Calu3 (cell line): ENCODE data around the gene ANGPTL2. TPM values are rescaled to one million over a fixed set of nuclear protein-coding genes. Genes with fewer than 3 reads are reported as not detected.

Experiments used
- BruUV-seq: library from RNA; stranded (reverse); fragments of 400-500 nt; replicated peaks from 2 replicates; lab custom pipeline; 2021; lab: Mats Ljungman, UMichigan
- CTCF ChIA-PET: fragments of 300-600 bp; sonication (Branson Sonifier 250); formaldehyde crosslinking; loops from one replicate; lab custom pipeline; 2022; ENCODE audit warnings: antibody characterized with exemption; lab: Charles Lee
- DNase-seq: peaks from one replicate; pipeline ENCODE4 v3.0.0; 2022
- H3K27ac Mint-ChIP-seq: one replicate; pipeline ENCODE4 v1.8.0; 2022; ENCODE audit warnings: mixed read lengths; ENCODE audit not compliant: unreplicated experiment
- H3K27me3 Mint-ChIP-seq: one replicate; pipeline ENCODE4 v1.8.0; 2022; ENCODE audit warnings: mixed read lengths; ENCODE audit not compliant: unreplicated experiment
- H3K36me3 Mint-ChIP-seq: one replicate; pipeline ENCODE4 v1.8.0; 2022; ENCODE audit warnings: mild to moderate bottlenecking, moderate library complexity, mixed read lengths; ENCODE audit not compliant: insufficient read depth, unreplicated experiment
- H3K4me1 Mint-ChIP-seq: one replicate; pipeline ENCODE4 v1.8.0; 2022; ENCODE audit warnings: mild to moderate bottlenecking, low read depth, mixed read lengths; ENCODE audit not compliant: unreplicated experiment
- H3K4me3 Mint-ChIP-seq: one replicate; pipeline ENCODE4 v1.8.0; 2022; ENCODE audit warnings: mild to moderate bottlenecking, low read depth, moderate library complexity, mixed read lengths; ENCODE audit not compliant: unreplicated experiment
- H3K9me3 Mint-ChIP-seq: one replicate; pipeline ENCODE4 v1.8.0; 2022; ENCODE audit warnings: low read depth, mixed read lengths; ENCODE audit not compliant: unreplicated experiment
- intact Hi-C: fragments of 100-400 bp; cut with micrococcal nuclease; formaldehyde crosslinking; loops from one replicate; pipeline ENCODE4 v1.10.0; 2022; ENCODE audit not compliant: unreplicated experiment
- total RNA-seq: library from RNA; stranded (reverse); gene quantifications from 2 replicates; pipeline ENCODE4 v1.2.3, GENCODE V29; 2022
- TF ChIP-seq, protein P1 (sequence below): fragments of 200-600 bp; IDR thresholded peaks from one replicate; pipeline ENCODE4 v1.8.0; 2022; ENCODE audit warnings: antibody characterized with exemption; ENCODE audit not compliant: unreplicated experiment

The ANGPTL2 gene
- total RNA-seq, 1 experiment from 2014 or later: not detected

DNA sequence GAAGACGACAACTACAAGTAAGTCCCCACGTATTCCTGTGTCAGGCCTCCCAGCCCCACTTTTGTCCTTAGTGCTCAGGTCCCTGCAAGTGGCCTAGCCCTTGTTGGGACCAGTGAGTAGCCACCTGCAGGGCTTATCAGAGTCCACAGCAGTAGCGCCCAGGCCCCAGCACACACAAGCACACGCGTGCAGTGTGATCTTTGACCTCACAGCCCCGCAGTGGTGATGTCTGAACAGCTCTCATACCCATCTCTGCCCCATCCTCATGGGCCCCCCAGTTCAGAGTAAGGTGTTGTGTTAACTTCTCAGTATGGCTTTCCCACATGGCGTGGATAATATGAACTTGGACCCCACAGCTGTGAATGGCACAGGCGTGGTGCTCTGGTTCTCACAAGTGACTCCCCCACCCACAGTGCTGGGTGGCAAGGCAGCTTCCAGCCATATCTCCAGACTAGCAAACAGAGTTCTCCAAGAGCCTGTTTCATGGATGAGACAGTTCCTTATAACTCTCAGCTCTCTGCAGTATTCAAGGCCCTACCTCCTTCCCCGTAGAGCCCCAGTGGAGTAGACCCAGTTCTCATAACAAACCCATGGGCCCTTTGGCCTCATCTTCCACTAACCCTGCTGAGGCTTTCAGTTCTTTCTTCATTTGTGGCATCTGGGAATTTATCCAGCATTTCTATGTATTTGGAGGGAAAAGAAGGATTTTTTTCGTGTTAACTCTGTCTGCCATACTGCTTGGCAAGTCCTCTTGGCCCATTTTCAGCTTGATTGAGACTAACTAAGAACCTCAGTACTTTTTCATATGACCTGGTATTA, 46.5 kb upstream of the ANGPTL2 start:
- Mint-ChIP-seq H3K36me3 (no peaks in the 10 kb centered on the region), H3K4me3 (no peak overlapping the region), H3K27me3 (no peaks in the 10 kb centered on the region), H3K9me3 (no peaks in the 10 kb centered on the region), H3K4me1 (no peaks in the 10 kb centered on the region), H3K27ac (no peak overlapping the region)
- TF ChIP-seq, protein P1, sequence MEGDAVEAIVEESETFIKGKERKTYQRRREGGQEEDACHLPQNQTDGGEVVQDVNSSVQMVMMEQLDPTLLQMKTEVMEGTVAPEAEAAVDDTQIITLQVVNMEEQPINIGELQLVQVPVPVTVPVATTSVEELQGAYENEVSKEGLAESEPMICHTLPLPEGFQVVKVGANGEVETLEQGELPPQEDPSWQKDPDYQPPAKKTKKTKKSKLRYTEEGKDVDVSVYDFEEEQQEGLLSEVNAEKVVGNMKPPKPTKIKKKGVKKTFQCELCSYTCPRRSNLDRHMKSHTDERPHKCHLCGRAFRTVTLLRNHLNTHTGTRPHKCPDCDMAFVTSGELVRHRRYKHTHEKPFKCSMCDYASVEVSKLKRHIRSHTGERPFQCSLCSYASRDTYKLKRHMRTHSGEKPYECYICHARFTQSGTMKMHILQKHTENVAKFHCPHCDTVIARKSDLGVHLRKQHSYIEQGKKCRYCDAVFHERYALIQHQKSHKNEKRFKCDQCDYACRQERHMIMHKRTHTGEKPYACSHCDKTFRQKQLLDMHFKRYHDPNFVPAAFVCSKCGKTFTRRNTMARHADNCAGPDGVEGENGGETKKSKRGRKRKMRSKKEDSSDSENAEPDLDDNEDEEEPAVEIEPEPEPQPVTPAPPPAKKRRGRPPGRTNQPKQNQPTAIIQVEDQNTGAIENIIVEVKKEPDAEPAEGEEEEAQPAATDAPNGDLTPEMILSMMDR: no peak
- intact Hi-C loops: no loop called here
- DNase-seq: no peak
- CTCF ChIA-PET: no interaction called here
- BruUV-seq: no TSS peak

DNA sequence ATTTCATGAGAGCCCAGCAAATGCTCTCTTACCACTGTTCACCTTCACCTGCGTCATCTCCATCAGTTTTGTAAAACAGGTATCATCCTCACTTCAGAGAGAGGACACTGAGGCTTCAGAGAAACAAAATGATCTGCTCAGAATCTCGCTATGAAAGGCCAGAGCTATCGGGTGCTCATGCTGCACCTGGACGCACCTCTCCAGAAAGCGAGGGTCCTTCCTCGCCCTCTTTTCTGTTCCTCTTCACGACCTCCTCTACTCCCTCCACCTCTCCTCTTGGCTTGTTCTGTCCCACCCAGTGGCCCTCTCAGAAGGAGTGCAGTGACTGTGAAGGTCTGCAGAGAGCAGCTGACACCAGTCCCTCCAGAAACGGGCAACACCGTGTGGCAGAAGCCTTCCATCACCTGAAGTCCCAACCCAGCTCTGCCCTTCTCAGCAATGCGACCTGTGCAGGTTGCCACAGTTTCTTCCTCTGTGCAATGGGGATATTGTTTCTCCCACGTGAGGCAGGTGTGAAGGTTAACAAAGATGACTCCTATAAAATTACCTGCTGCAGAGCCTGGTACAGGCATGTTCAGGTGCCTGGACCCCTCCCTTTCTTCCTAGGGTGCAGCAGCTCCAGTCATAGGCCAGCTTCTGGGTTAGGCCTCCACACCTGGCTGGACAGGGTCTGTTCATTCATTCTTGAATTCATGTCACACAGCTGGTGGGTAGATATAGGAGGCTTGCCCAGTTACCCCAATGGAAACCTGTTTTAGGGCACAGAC, 45.3 kb upstream of the ANGPTL2 start:
- TF ChIP-seq, protein P1: no peak
- CTCF ChIA-PET: no interaction called here
- BruUV-seq: no TSS peak

DNA sequence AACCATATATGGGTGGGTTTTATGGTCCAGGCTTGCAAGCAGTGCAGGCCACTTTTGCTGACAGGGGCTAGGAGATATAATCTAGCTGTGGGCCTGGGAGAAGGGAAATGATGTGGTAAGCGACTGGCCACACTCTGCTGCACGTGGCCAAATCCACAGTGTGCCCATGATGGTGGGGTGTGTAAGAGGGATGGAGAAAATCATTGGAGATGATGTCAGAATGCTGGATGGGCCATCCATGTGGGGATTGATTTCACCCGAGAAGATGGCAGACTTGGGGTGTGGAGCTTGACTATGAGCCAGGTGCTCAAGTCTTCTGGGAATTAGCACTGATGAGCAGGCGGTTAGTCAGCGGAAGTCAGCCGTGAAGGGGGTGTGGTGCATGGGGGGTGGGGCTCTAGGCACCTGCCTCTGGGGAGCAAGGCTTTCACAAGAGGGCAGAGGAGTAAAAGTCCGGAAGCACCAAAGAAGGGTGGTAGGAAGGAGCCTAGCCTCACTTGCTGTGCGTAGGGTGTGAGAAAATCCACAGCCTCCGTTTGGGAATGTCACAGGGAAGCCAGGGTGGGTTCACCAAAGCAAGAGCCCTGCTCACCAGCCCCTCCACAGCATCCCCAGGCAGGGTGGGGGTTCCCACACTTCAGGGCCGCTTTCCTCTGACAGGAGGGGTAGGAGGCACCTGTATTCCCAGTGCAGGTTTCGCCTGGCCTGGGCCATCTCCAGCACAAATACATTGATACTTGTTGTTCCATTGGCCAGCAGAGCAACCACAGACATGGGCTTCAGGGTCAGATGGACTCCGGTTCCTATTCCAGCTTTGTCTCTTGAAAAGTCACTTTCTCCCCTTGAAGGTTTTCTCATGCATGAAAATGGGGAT, 44.5 kb upstream of the ANGPTL2 start:
- Mint-ChIP-seq H3K27ac (no peak overlapping the region), H3K4me3 (no peak overlapping the region), H3K27me3 (no peaks in the 10 kb centered on the region), H3K4me1 (no peaks in the 10 kb centered on the region), H3K9me3 (no peaks in the 10 kb centered on the region), H3K36me3 (no peaks in the 10 kb centered on the region)
- BruUV-seq: no TSS peak
- TF ChIP-seq, protein P1: no peak
- CTCF ChIA-PET: no interaction called here
- no peak for DNase-seq
- intact Hi-C loops: no loop called here

More for the DNA sequence above, 45.3 kb upstream of the ANGPTL2 start:
- Mint-ChIP-seq H3K9me3 (no peaks in the 10 kb centered on the region), H3K27me3 (no peaks in the 10 kb centered on the region), H3K4me1 (no peaks in the 10 kb centered on the region), H3K27ac (no peak overlapping the region), H3K36me3 (no peaks in the 10 kb centered on the region), H3K4me3 (no peak overlapping the region)
- DNase-seq: no peak
- intact Hi-C loops: no loop called here

GRCh38 chr9:127166111-127166510, 43.7 kb upstream of the ANGPTL2 start:
- BruUV-seq: no TSS peak
- Mint-ChIP-seq H3K4me3 (no peak overlapping the region), H3K9me3 (no peaks in the 10 kb centered on the region), H3K4me1 (no peaks in the 10 kb centered on the region), H3K27me3 (no peaks in the 10 kb centered on the region), H3K36me3 (no peaks in the 10 kb centered on the region), H3K27ac (no peak overlapping the region)
- no peak for DNase-seq
- TF ChIP-seq, protein P1: no peak
- CTCF ChIA-PET: no interaction called here
- intact Hi-C loops: no loop called here
